ENCODE measurements around the gene DNASE1.
"Not testable (repeated sequence)": the region's sequence is repeated elsewhere in the genome, so short reads cannot be mapped to it uniquely, and the experiment has no call there.

DNASE1 gene

GRCh38 chr16:3641801-3642396, 12.6 kb upstream of the DNASE1 start:
- DNase-seq = no peak

- no peak for DNase-seq
These were observed 11.9 kb upstream of the DNASE1 start for GRCh38 chr16:3642397-3643094.

- DNase-seq = no peak
These were observed 11.3 kb upstream of the DNASE1 start for GRCh38 chr16:3643095-3643730.

GRCh38 chr16:3645108-3645503, 9.4 kb upstream of the DNASE1 start:
- no peak for DNase-seq

GRCh38 chr16:3645504-3646347, 8.8 kb upstream of the DNASE1 start:
- no peak for DNase-seq

GRCh38 chr16:3646348-3646920, 8.1 kb upstream of the DNASE1 start:
- no peak for DNase-seq

GRCh38 chr16:3650631-3651265, 3.7 kb upstream of the DNASE1 start:
- no peak for DNase-seq

- no peak for DNase-seq
These were observed 2.8 kb upstream of the DNASE1 start for GRCh38 chr16:3651461-3652372.

GRCh38 chr16:3652373-3653195, 1.9 kb upstream of the DNASE1 start:
- DNase-seq = no peak

GRCh38 chr16:3655030-3655395, 522 bp downstream of the DNASE1 start:
- no peak for DNase-seq

- no peak for DNase-seq
These were observed 1.1 kb downstream of the DNASE1 start for GRCh38 chr16:3655396-3656159.

- DNase-seq = not testable (repeated sequence)
These were observed 1.6 kb downstream of the DNASE1 start for GRCh38 chr16:3656160-3656490.

GRCh38 chr16:3656491-3657468, 2.3 kb downstream of the DNASE1 start:
- no peak for DNase-seq

GRCh38 chr16:3659251-3659650, 4.8 kb downstream of the DNASE1 start:
- DNase-seq = no peak

- DNase-seq = no peak
These were observed 6.8 kb downstream of the DNASE1 start for GRCh38 chr16:3661311-3661710.

- DNase-seq = no peak
These were observed 7.4 kb downstream of the DNASE1 start for GRCh38 chr16:3661922-3662321.

GRCh38 chr16:3662601-3663000, 8.1 kb downstream of the DNASE1 start:
- no peak for DNase-seq

- DNase-seq = no peak
These were observed 9.9 kb downstream of the DNASE1 start for GRCh38 chr16:3664187-3664896.

All from CD4-positive, alpha-beta T cell treated with Interleukin-12 subunit alpha and Interleukin-12 subunit beta, for 1 hour (primary cell).